ENCODE results near the gene C1QB. TPM values are rescaled to one million over a fixed set of nuclear protein-coding genes. Genes with fewer than 3 reads are reported as not detected.

The C1QB gene
- polyA plus RNA-seq, 1 donor (not counting 4 experiments of a cell fraction or from before 2014, with no cell fraction given) = not detected

DNA sequence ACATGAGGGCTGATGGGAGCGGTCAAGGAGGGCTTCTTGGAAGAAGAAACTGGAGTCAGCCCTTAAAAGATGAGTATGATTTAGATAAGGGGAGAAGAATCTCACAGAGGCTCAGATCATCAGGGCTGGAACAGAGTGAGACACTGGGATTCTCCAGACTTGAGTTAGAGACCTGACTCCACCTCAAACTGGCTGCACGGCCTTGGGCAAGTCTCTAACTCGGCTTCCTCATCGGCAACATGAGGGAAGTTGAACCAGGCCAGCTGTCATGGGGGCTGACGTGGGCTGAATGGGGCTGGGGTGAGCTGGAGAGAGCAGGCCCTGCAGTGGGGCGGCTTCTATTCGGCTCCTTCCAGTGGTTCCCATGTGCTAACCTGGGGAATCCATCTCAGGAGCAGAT lies 7.1 kb upstream of the C1QB start:
- no peak overlapping the region for H2AFZ ChIP-seq (ENCODE audit: control insufficient read depth, low read length)

GRCh38 chr1:22646384-22646783 lies 6.7 kb upstream of the C1QB start:
- FAIRE-seq (no peak), DNase-seq (ENCODE audit: low read depth, low spot score) (no peak)
- Histone ChIP-seq H3K9me1 (ENCODE audit: control insufficient read depth, extremely low read depth, insufficient read depth, low read length) (no peaks in the 10 kb centered on the region), H3K79me2 (ENCODE audit: control insufficient read depth, insufficient read depth, low read length) (no peaks in the 10 kb centered on the region), H3K9me3 (ENCODE audit: control insufficient read depth, low read depth, low read length) (no peaks in the 10 kb centered on the region), H3K36me3 (ENCODE audit: control insufficient read depth in 2 of 2, extremely low read depth in 1 of 2, insufficient read depth in 2 of 2, low read length in 2 of 2) (no peaks in the 10 kb centered on the region), H3K27ac (ENCODE audit: control insufficient read depth, insufficient read depth, low read length) (no peak overlapping the region), H3K27me3 (ENCODE audit: control insufficient read depth, extremely low read depth, insufficient read depth, low read length) (no peaks in the 10 kb centered on the region), H3K9ac (ENCODE audit: control insufficient read depth, extremely low read depth, insufficient read depth, low read length) (no peak overlapping the region), H2AFZ (ENCODE audit: control insufficient read depth, low read length) (no peak overlapping the region), H3K4me1 (ENCODE audit: control insufficient read depth, extremely low read depth, insufficient read depth, low read length) (no peaks in the 10 kb centered on the region), H4K20me1 (ENCODE audit: control insufficient read depth, extremely low read depth, insufficient read depth, low read length) (peaks cover 3% of the 10 kb centered on the region), H3K4me3 (ENCODE audit: control insufficient read depth in 2 of 3, extremely low read depth in 1 of 3, insufficient read depth in 2 of 3, low read depth in 1 of 3, low read length in 3 of 3) (no peak overlapping the region), H3K4me2 (ENCODE audit: control insufficient read depth, extremely low read depth, insufficient read depth, low read depth, low read length) (no peak overlapping the region)
- TF ChIP-seq CTCF (optimal IDR thresholded peaks at IDR 0.05 in 1 of 3, IDR thresholded peaks at IDR 0.05 in 1 of 3, conservative IDR thresholded peaks at IDR 0.05 in 1 of 3; ENCODE audit: extremely low read depth in 1 of 3, insufficient read depth in 2 of 3, low read length in 3 of 3) (no peak), EZH2 (IDR thresholded peaks at IDR 0.05; ENCODE audit: low read length) (no peak)
- dilution Hi-C loops (cut with MboI; ENCODE audit: extremely low pct_ligation_motif_present, low sequenced_read_pairs) = no loop called here

More for the DNA sequence above, 7.1 kb upstream of the C1QB start:
- Histone ChIP-seq H3K27me3 (ENCODE audit: control insufficient read depth, extremely low read depth, insufficient read depth, low read length) (no peaks in the 10 kb centered on the region), H3K4me2 (ENCODE audit: control insufficient read depth, extremely low read depth, insufficient read depth, low read depth, low read length) (no peak overlapping the region), H3K4me1 (ENCODE audit: control insufficient read depth, extremely low read depth, insufficient read depth, low read length) (no peaks in the 10 kb centered on the region), H3K27ac (ENCODE audit: control insufficient read depth, insufficient read depth, low read length) (no peak overlapping the region), H3K36me3 (ENCODE audit: control insufficient read depth in 2 of 2, extremely low read depth in 1 of 2, insufficient read depth in 2 of 2, low read length in 2 of 2) (no peaks in the 10 kb centered on the region), H3K79me2 (ENCODE audit: control insufficient read depth, insufficient read depth, low read length) (no peaks in the 10 kb centered on the region), H4K20me1 (ENCODE audit: control insufficient read depth, extremely low read depth, insufficient read depth, low read length) (peaks cover 3% of the 10 kb centered on the region), H3K9ac (ENCODE audit: control insufficient read depth, extremely low read depth, insufficient read depth, low read length) (no peak overlapping the region), H3K4me3 (ENCODE audit: control insufficient read depth in 2 of 3, extremely low read depth in 1 of 3, insufficient read depth in 2 of 3, low read depth in 1 of 3, low read length in 3 of 3) (no peak overlapping the region), H3K9me3 (ENCODE audit: control insufficient read depth, low read depth, low read length) (no peaks in the 10 kb centered on the region), H3K9me1 (ENCODE audit: control insufficient read depth, extremely low read depth, insufficient read depth, low read length) (no peaks in the 10 kb centered on the region)
- DNase-seq (ENCODE audit: low read depth, low spot score) = no peak
- TF ChIP-seq EZH2 (IDR thresholded peaks at IDR 0.05; ENCODE audit: low read length) (no peak), CTCF (optimal IDR thresholded peaks at IDR 0.05 in 1 of 3, IDR thresholded peaks at IDR 0.05 in 1 of 3, conservative IDR thresholded peaks at IDR 0.05 in 1 of 3; ENCODE audit: extremely low read depth in 1 of 3, insufficient read depth in 2 of 3, low read length in 3 of 3) (no peak)
- dilution Hi-C loops (cut with MboI; ENCODE audit: extremely low pct_ligation_motif_present, low sequenced_read_pairs) = no loop called here
- FAIRE-seq = no peak

Data from keratinocyte (primary cell).